ENCODE results near the gene CDKAL1. TPM values are rescaled to one million over a fixed set of nuclear protein-coding genes. Genes with fewer than 3 reads are reported as not detected.
"Not testable (repeated sequence)": the region's sequence is repeated elsewhere in the genome, so short reads cannot be mapped to it uniquely, and the experiment has no call there.

The CDKAL1 gene
- total RNA-seq, 1 donor: 26.8 TPM

- DNase-seq (ENCODE audit: low read depth): peak; percentile 44
- no peak overlapping the region for H3K4me3 ChIP-seq (ENCODE audit: low read depth, low read length)
- TF ChIP-seq CTCF (IDR thresholded peaks at IDR 0.05; ENCODE audit: insufficient read depth, low read depth, low read length): no peak
Measured at GRCh38 chr6:21085643-21086042, 551.4 kb downstream of the CDKAL1 start.

GRCh38 chr6:21087188-21087587, 552.9 kb downstream of the CDKAL1 start:
- no peak for DNase-seq (ENCODE audit: low read depth)
- TF ChIP-seq CTCF (IDR thresholded peaks at IDR 0.05; ENCODE audit: insufficient read depth, low read depth, low read length): no peak
- H3K4me3 ChIP-seq (ENCODE audit: low read depth, low read length): no peak overlapping the region

GRCh38 chr6:21091411-21091810, 557.2 kb downstream of the CDKAL1 start:
- no peak for DNase-seq (ENCODE audit: low read depth)
- TF ChIP-seq CTCF (IDR thresholded peaks at IDR 0.05; ENCODE audit: insufficient read depth, low read depth, low read length): no peak
- no peak overlapping the region for H3K4me3 ChIP-seq (ENCODE audit: low read depth, low read length)

- H3K4me3 ChIP-seq (ENCODE audit: low read depth, low read length); DNase-seq (ENCODE audit: low read depth): not testable (repeated sequence)
Measured at GRCh38 chr6:21092231-21092772, 558.0 kb downstream of the CDKAL1 start.

- no peak overlapping the region for H3K4me3 ChIP-seq (ENCODE audit: low read depth, low read length)
- DNase-seq (ENCODE audit: low read depth): no peak
- no peak for TF ChIP-seq CTCF (IDR thresholded peaks at IDR 0.05; ENCODE audit: insufficient read depth, low read depth, low read length)
Measured at GRCh38 chr6:21095462-21095861, 561.2 kb downstream of the CDKAL1 start.

- no peak for TF ChIP-seq CTCF (IDR thresholded peaks at IDR 0.05; ENCODE audit: insufficient read depth, low read depth, low read length)
- DNase-seq (ENCODE audit: low read depth): no peak
Measured at GRCh38 chr6:21098134-21098533, 563.9 kb downstream of the CDKAL1 start.

GRCh38 chr6:21098744-21099143, 564.5 kb downstream of the CDKAL1 start:
- no peak overlapping the region for H3K4me3 ChIP-seq (ENCODE audit: low read depth, low read length)
- DNase-seq (ENCODE audit: low read depth): no peak
- no peak for TF ChIP-seq CTCF (IDR thresholded peaks at IDR 0.05; ENCODE audit: insufficient read depth, low read depth, low read length)

More at GRCh38 chr6:21098134-21098533, 563.9 kb downstream of the CDKAL1 start:
- no peak overlapping the region for H3K4me3 ChIP-seq (ENCODE audit: low read depth, low read length)

Data from fibroblast of villous mesenchyme (primary cell).